ENCODE results near the gene FIG4. TPM values are rescaled to one million over a fixed set of nuclear protein-coding genes. Genes with fewer than 3 reads are reported as not detected.
"Not testable (repeated sequence)": the region's sequence is repeated elsewhere in the genome, so short reads cannot be mapped to it uniquely, and the experiment has no call there.

Gene FIG4
- total RNA-seq, 4 donors from 2014 or later, result 12.5 to 23.0 (median 19.3) TPM

DNA sequence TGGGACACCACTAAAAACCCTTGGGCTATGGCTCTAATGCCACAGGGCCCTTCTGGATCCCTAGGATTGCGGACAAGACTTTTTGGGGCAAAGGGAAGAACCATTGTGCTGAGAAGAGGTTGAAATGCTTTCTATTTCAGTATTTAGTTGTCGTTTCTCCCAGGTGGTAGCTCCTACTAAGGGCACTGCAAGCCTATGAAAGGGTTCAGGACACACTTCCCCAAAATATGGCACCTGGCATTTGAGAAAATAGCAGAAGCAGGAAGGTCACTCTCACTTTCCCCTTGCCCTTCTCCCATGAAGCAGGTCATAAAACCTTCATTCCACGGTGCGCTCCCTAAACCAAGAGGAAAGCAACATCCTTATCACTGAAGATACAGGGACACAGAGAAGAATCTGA, 161.6 kb downstream of the FIG4 start:
- Histone ChIP-seq H3K4me1 (no peaks in the 10 kb centered on the region), H3K36me3 (no peaks in the 10 kb centered on the region), H3K27me3 (no peaks in the 10 kb centered on the region), H3K4me3 (no peak overlapping the region), H3K27ac (no peak overlapping the region), H3K9me3 (peaks cover 0 to 6% (median 0%) of the 10 kb centered on the region in 3 donors)
- WGBS, 2 donors (ENCODE audit: low coverage in 1 of 2), result 93 to 99% methylated on average over 2 to 4 of the region's 4 CpGs
- no peak for ATAC-seq
- no peak for TF ChIP-seq CTCF (IDR thresholded peaks at IDR 0.05)

DNA sequence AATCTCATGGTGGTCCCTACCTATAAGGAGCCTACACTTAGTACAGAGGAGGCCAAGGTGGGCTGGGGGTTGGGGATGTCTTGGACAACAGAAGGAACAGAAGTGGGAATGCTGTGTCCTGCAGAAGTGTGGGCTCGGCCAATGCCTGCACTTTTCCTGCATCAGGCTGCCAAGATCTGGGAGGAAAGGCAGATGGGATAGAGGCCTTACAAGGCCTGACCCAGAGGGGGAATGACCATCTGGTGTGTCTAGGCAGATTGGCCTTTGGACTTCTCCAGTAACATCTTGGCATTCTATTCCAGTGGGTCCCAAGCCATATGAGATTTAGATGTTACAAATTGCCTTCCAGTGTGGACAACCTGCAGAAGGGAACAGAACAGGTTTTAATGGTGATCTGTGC, 162.3 kb downstream of the FIG4 start:
- no peaks in the 10 kb centered on the region for H3K27me3 ChIP-seq
- no peak for TF ChIP-seq EP300 (IDR thresholded peaks at IDR 0.05)
- no peak for TF ChIP-seq POLR2AphosphoS5 (IDR thresholded peaks at IDR 0.05)
- TF ChIP-seq POLR2A (IDR thresholded peaks at IDR 0.05), result no peak
- no peak for TF ChIP-seq CTCF (IDR thresholded peaks at IDR 0.05)
- no peaks in the 10 kb centered on the region for H3K4me1 ChIP-seq
- no peak for ATAC-seq
- no peaks in the 10 kb centered on the region for H3K36me3 ChIP-seq
- H3K9me3 ChIP-seq, result peaks cover 0 to 4% (median 0%) of the 10 kb centered on the region in 3 donors
- H3K4me3 ChIP-seq, result no peak overlapping the region
- WGBS, 2 donors (ENCODE audit: low coverage in 1 of 2), result 57 to 91% methylated on average over 1 of the region's 1 CpG
- no peak overlapping the region for H3K27ac ChIP-seq

DNA sequence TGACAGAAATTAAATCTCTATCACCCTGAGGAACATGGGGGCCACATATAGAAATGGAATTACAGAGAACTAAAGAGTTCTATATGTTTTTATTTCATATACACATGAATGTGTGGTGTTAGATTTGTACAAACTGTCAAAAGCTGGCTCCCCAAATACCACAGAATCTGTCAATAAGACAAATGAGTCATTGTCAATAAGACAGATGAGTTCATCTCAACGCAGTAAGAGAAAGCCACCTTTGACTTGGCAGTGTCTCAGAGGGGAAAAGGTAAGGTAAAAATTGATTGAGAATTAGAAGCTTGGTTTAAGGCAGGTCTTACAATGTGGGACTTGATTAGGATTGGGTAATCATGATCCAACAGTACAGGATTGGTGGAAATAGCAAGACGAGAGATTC, 162.9 kb downstream of the FIG4 start:
- Histone ChIP-seq H3K4me3 (no peak overlapping the region), H3K27me3 (no peaks in the 10 kb centered on the region), H3K9me3 (no peaks in the 10 kb centered on the region), H3K36me3 (no peaks in the 10 kb centered on the region), H3K4me1 (no peaks in the 10 kb centered on the region), H3K27ac (no peak overlapping the region)
- no peak for TF ChIP-seq POLR2AphosphoS5 (IDR thresholded peaks at IDR 0.05)
- no peak for TF ChIP-seq CTCF (IDR thresholded peaks at IDR 0.05)
- no peak for TF ChIP-seq POLR2A (IDR thresholded peaks at IDR 0.05)
- no peak for TF ChIP-seq EP300 (IDR thresholded peaks at IDR 0.05)
- ATAC-seq, result no peak
- WGBS, 2 donors (ENCODE audit: low coverage in 1 of 2), result 86 to 92% methylated on average over 2 of the region's 2 CpGs

DNA sequence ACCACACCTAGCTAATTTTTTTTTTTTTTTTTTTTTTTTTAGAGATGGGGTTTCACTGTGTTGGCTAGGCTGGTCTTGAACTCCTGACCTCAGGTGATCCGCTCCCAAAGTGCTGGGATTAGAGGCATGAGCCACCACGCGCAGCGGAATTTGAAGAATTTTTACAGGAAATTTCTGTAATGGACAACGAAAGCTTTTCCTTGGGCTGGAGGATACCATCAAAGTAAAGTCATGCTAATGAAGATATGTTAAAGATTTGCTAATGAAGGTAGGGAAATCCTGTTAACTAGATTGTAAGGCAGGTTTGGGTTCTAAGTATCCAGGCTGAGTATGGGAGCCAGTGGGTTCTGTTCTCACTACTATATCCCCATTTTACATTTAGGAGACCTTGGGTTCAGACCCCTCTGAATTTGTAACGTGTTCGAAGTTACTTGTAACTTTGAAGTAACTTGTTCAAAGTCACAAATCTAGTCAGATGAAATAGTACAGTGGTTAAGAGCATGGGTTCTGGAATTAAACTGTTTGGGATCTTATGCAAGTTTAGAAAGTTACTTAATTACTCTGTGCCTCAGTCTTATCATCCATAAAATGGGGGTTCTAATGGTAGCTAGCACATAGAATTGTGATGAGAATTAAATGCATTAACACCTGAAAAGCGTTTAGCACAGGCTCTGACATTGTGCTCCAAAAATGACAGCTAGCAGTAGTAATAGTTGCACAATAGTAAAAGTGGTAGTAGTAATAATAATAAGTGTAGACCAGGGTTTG, 163.6 kb downstream of the FIG4 start:
- TF ChIP-seq POLR2A (IDR thresholded peaks at IDR 0.05), result no peak
- no peak for TF ChIP-seq POLR2AphosphoS5 (IDR thresholded peaks at IDR 0.05)
- TF ChIP-seq EP300 (IDR thresholded peaks at IDR 0.05), result no peak
- no peak for TF ChIP-seq CTCF (IDR thresholded peaks at IDR 0.05)
- Histone ChIP-seq H3K27ac (no peak overlapping the region), H3K27me3 (no peaks in the 10 kb centered on the region), H3K9me3 (no peaks in the 10 kb centered on the region), H3K36me3 (no peaks in the 10 kb centered on the region), H3K4me3 (no peak overlapping the region), H3K4me1 (no peaks in the 10 kb centered on the region)
- WGBS, 2 donors (ENCODE audit: low coverage in 1 of 2), result 88 to 96% methylated on average over 4 of the region's 8 CpGs
- no peak for ATAC-seq

DNA sequence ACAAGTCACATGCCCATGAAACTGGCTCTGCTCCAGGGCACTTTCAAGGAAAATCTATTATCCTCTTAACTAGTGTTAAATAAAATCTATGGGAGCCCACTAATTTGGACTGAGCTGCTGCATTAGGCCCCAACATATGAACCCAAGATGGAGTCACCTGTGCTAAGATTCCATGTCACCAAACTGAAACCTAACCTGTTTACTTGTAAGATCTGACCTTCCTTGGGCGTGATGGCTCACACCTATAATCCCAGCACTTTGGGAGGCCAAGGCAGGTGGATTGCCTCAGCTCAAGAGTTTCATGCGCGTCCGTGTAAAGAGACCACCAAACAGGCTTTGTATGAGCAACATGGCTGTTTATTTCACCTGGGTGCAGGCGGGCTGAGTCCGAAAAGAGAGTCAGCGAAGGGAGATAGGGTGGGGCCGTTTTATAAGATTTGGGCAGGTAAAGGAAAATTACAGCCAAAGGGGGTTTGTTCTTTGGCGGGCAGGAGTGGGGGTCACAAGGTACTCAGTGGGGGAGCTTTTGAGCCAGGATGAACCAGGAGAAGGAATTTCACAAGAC, 164.5 kb downstream of the FIG4 start:
- H3K27ac ChIP-seq, H3K4me1 ChIP-seq, H3K36me3 ChIP-seq, ATAC-seq, H3K9me3 ChIP-seq, H3K27me3 ChIP-seq, H3K4me3 ChIP-seq: not testable (repeated sequence)
- 82% methylated on average over 5 of the region's 9 CpGs; no CpG with 5 or more reads in 1 of the 2 donors for WGBS, 2 donors (ENCODE audit: low coverage in 1 of 2)

Data from gastroesophageal sphincter (tissue), 4 donors.